ENCODE measurements around the gene AGPAT4. TPM values are rescaled to one million over a fixed set of nuclear protein-coding genes. Genes with fewer than 3 reads are reported as not detected.

Gene AGPAT4
- total and polyA plus RNA-seq, 2 experiments from 2014 or later: 10.6 to 11.8 TPM

GRCh38 chr6:161235776-161236633 lies 37.9 kb downstream of the AGPAT4 start:
- Histone ChIP-seq H2AFZ (no peak overlapping the region), H3K9me2 (replicated peaks; ENCODE audit: insufficient read depth) (no peaks in the 10 kb centered on the region), H3K79me2 (peaks cover 18% of the 10 kb centered on the region), H3K4me2 (no peak overlapping the region), H3K27me3 (no peaks in the 10 kb centered on the region), H4K20me1 (ENCODE audit: insufficient read depth, poor library complexity, severe bottlenecking) (no peaks in the 10 kb centered on the region), H3K9me3 (ENCODE audit: low read depth) (no peaks in the 10 kb centered on the region), H3K36me3 (replicated peaks; ENCODE audit: insufficient read depth, low read depth) (no peaks in the 10 kb centered on the region), H3K4me1 (ENCODE audit: insufficient read depth) (peaks cover 5% of the 10 kb centered on the region), H3K27ac (no peak overlapping the region), H3K4me3 (no peak overlapping the region)
- TF ChIP-seq EZH2phosphoT487 (IDR thresholded peaks at IDR 0.05; ENCODE audit: low read depth, severe bottlenecking, unreplicated experiment): no peak
- no peak for DNase-seq (ENCODE audit: low spot score)
- 91% methylated on average over 15 of the region's 15 CpGs for WGBS (ENCODE audit: low lambda C conversion rate, missing lambda C conversion rate)

GRCh38 chr6:161233986-161234661 lies 39.7 kb downstream of the AGPAT4 start:
- H3K9me2 ChIP-seq (replicated peaks; ENCODE audit: insufficient read depth): no peaks in the 10 kb centered on the region
- no peak overlapping the region for H3K4me2 ChIP-seq
- H4K20me1 ChIP-seq (ENCODE audit: insufficient read depth, poor library complexity, severe bottlenecking): no peaks in the 10 kb centered on the region
- peak; percentile 76 for DNase-seq (ENCODE audit: low spot score)
- no peaks in the 10 kb centered on the region for H3K36me3 ChIP-seq (replicated peaks; ENCODE audit: insufficient read depth, low read depth)
- 74% methylated on average over 10 of the region's 10 CpGs for WGBS (ENCODE audit: low lambda C conversion rate, missing lambda C conversion rate)
- H3K4me1 ChIP-seq (ENCODE audit: insufficient read depth): peaks cover 5% of the 10 kb centered on the region
- H3K79me2 ChIP-seq: peaks cover 8% of the 10 kb centered on the region
- H3K27ac ChIP-seq: peak overlapping the region; percentile 49
- no peak overlapping the region for H2AFZ ChIP-seq
- no peaks in the 10 kb centered on the region for H3K9me3 ChIP-seq (ENCODE audit: low read depth)
- no peaks in the 10 kb centered on the region for H3K27me3 ChIP-seq
- TF ChIP-seq EZH2 (IDR thresholded peaks at IDR 0.05; ENCODE audit: borderline replicate concordance) (no peak), CTCF (IDR thresholded peaks at IDR 0.05; ENCODE audit: poor library complexity) (no peak), EZH2phosphoT487 (IDR thresholded peaks at IDR 0.05; ENCODE audit: low read depth, severe bottlenecking, unreplicated experiment) (no peak)
- H3K4me3 ChIP-seq: no peak overlapping the region

- no peak for DNase-seq (ENCODE audit: low spot score)
- peaks cover 13% of the 10 kb centered on the region for H3K4me1 ChIP-seq (ENCODE audit: insufficient read depth)
- no peak overlapping the region for H3K4me2 ChIP-seq
- TF ChIP-seq EZH2phosphoT487 (IDR thresholded peaks at IDR 0.05; ENCODE audit: low read depth, severe bottlenecking, unreplicated experiment) (no peak), CTCF (IDR thresholded peaks at IDR 0.05; ENCODE audit: poor library complexity) (no peak), EZH2 (IDR thresholded peaks at IDR 0.05; ENCODE audit: borderline replicate concordance) (no peak)
- no peak overlapping the region for H2AFZ ChIP-seq
- no peaks in the 10 kb centered on the region for H3K9me2 ChIP-seq (replicated peaks; ENCODE audit: insufficient read depth)
- H3K79me2 ChIP-seq: peaks cover 5% of the 10 kb centered on the region
- H3K36me3 ChIP-seq (replicated peaks; ENCODE audit: insufficient read depth, low read depth): no peaks in the 10 kb centered on the region
- H3K9me3 ChIP-seq (ENCODE audit: low read depth): no peaks in the 10 kb centered on the region
- no peak overlapping the region for H3K4me3 ChIP-seq
- no peaks in the 10 kb centered on the region for H3K27me3 ChIP-seq
- no peaks in the 10 kb centered on the region for H4K20me1 ChIP-seq (ENCODE audit: insufficient read depth, poor library complexity, severe bottlenecking)
- peak overlapping the region; percentile 49 for H3K27ac ChIP-seq
- WGBS (ENCODE audit: low lambda C conversion rate, missing lambda C conversion rate): 95% methylated on average over 11 of the region's 11 CpGs
Observed at GRCh38 chr6:161232467-161232866, 41.4 kb downstream of the AGPAT4 start.

GRCh38 chr6:161232010-161232409 lies 41.9 kb downstream of the AGPAT4 start:
- no peak for DNase-seq (ENCODE audit: low spot score)
- no peak for TF ChIP-seq CTCF (IDR thresholded peaks at IDR 0.05; ENCODE audit: poor library complexity)
- TF ChIP-seq EZH2phosphoT487 (IDR thresholded peaks at IDR 0.05; ENCODE audit: low read depth, severe bottlenecking, unreplicated experiment): no peak
- no peak for TF ChIP-seq EZH2 (IDR thresholded peaks at IDR 0.05; ENCODE audit: borderline replicate concordance)
- H3K9me2 ChIP-seq (replicated peaks; ENCODE audit: insufficient read depth): no peaks in the 10 kb centered on the region
- H2AFZ ChIP-seq: no peak overlapping the region
- no peaks in the 10 kb centered on the region for H3K36me3 ChIP-seq (replicated peaks; ENCODE audit: insufficient read depth, low read depth)
- no peak overlapping the region for H3K27ac ChIP-seq
- H3K4me1 ChIP-seq (ENCODE audit: insufficient read depth): peaks cover 17% of the 10 kb centered on the region
- no peaks in the 10 kb centered on the region for H3K27me3 ChIP-seq
- H3K9me3 ChIP-seq (ENCODE audit: low read depth): no peaks in the 10 kb centered on the region
- no peaks in the 10 kb centered on the region for H4K20me1 ChIP-seq (ENCODE audit: insufficient read depth, poor library complexity, severe bottlenecking)
- peaks cover 1% of the 10 kb centered on the region for H3K79me2 ChIP-seq
- no peak overlapping the region for H3K4me2 ChIP-seq
- 85% methylated on average over 9 of the region's 9 CpGs for WGBS (ENCODE audit: low lambda C conversion rate, missing lambda C conversion rate)
- no peak overlapping the region for H3K4me3 ChIP-seq

All from hepatocyte (in vitro differentiated cells).